ENCODE data around the gene FEM1A.
"Not testable (repeated sequence)": the region's sequence is repeated elsewhere in the genome, so short reads cannot be mapped to it uniquely, and the experiment has no call there.

FEM1A gene

DNA sequence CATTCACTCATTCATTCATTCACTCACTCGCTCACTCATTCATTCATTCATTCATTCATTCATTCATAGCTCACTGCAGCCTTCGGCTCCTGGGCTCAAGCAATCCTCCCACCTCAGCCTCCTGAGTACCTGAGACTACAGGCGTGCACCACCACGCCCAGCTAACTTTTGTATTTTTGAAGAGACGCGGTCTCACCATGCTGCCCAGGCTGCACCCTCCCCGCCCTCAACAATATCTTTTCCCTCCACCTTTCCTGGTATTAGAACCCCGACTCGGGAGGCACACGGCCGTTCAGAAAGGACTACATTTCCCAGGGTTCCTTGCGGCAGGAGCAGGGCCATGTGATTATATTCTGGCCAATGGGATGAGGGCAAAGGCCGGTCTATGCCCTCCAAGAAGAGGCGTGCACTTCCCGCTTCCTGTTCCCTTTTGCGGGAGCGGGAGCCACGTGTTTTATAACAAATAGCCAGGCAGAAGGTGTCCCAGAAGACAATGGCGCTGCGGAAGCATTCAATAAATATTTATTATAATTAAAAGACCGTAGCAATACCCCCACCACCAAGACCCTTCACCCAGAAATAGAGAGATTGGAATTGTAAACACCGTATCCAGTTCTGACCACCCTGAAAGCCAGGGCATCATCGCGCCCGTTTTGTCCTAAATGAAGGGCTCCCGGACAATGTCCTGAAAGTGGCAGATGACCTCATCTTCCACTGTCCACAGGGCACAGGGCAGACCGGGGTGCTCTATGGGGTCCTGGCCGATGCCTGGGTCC lies 24.1 kb downstream of the FEM1A start:
- peak; percentile 80 to 85 for DNase-seq

DNA sequence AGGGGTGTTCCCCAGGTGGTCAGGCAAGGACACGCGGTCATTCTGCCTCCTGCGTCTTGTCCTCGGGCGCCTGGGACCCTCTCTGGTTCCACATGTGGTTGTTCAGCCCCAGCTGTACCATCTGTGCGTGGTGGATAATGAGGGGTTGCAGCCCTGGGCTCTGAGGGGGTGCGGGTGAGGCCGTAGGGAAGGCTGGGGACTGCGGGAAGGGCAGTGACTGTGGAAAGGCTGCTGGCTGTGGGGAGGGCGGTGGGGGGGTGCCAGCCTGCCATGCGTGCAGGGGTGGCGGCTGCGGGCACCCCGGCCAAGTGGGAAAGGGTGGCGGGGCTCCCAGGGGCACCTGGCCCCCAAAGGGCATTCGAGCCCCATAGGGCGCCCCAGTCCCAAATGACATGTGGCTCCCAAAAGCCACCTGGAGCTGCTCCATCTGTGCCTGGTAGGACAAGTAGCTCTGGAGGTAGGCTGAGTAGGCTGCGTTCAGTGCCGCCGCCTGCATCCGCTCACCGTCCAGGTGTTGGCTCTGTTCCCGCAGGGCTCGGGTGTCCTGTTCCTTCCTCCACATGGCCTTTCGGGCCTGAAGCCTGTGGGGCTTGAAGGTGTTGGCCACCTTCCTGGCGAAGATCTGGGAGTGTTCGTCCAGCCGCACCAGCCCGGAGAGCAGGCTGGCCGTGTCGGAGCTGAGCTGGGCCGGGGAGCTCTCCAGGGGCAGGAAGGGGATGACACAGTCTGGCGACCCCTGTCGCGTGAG lies 24.8 kb downstream of the FEM1A start:
- no peak for DNase-seq

DNA sequence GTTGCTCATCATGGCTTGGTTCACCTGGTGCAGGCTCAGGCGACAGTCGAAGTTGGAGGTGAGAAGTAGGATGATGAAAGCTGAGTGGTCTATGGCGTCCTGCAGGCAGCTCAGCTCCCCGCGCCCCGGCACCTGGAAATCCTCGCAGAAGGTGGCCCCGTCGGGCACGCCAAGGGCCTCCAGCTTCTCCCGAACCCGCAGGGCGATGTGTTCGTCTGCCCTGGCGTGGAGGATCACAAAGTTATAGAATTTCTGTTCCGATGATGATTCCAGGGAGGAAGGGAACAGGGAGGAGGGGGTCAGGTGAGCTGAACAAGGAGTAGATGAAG lies 25.4 kb downstream of the FEM1A start:
- no peak for DNase-seq

DNA sequence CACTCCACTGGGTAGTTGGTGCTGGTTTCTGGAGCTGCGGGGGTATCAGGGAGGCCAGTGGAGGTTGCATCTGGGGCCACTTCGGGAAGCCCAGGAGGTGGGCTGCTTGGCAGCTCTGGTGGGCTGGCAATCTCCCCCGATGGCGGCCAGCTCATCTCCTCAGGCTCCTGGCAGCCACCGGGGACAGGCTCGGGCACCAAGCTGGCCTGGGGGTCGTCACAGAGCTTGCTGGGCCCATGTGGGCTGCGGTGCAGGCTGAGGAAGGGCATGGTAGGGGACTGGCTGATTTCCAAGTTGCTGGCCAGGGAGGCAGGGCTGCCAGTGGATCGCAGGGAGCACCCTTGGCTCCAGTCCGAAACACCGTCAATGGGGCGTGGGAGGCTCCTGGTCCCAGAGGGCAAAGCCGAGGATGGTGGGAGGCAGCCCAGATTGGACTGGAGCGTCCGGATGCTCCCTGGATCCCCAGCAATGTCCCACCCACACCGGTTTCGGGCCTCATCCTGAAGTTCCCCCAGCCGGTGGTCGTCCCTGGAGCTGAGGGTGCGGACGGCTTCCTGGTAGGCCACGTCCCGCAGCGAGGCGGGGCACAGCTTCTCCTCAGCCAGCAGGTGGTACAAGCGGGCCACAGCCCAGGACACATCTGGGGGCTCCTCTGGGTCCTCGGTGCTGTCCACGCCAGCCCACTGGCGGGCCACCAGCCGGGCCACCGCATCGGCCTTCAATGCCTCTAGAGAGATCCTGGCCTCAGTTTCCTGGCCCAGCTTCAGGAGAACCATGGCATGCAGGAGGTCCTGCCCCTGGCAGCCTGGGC lies 26.1 kb downstream of the FEM1A start:
- DNase-seq: no peak

DNA sequence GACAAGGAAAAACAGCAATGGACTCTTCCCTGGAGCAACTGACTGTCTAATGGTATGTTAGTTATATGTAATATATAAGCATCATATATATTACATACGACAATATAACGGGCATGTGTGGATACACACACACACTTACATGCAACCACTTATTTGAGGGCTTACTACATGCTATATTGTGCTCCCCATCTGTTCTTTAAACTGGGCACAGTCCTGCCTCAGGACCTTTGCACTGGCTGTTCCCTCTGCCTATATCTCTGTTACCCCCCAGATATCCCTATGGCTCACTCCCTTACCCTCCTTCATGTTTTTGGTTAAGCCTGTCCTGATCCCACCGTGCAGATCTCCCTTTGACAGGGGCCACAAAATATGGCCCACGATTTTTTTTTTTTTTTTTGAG lies 29.7 kb downstream of the FEM1A start:
- DNase-seq: no peak

DNA sequence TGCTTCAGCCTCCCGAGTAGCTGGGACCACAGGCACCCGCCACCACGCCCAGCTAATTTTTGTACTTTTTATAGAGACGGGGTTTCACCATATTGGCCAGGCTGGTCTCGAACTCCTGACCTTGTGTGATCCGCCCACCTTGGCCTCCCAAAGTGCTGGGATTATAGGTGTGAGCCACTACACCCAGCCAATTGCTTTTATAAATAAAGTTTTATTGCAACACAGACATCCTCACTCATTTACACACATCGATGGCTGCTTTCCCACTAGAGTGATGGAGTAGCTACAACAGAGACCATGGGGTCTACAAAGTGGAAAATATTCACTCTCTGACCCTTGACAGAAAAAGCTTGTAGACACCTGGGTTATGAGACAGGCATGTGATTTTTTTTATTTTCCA lies 30.8 kb downstream of the FEM1A start:
- not testable (repeated sequence) for DNase-seq

DNA sequence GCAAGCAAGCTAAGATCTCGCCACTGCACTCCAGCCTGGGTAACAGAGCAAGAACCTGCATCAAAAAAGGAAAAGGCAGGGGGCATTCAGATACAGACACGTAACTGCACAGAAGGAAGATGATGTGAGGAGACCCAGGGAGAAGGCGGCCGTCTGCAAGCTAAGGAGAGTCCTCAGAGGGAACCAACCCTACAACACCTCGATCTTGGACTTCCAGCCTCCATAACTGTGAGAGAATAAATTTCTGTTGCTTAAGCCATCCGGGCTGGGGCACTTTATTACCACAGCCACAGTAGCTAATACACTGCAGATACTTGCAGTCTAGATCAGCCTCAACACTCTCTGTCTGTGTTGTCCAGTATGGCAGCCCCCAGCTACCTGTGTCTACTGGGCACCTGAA lies 32.0 kb downstream of the FEM1A start:
- DNase-seq: no peak

DNA sequence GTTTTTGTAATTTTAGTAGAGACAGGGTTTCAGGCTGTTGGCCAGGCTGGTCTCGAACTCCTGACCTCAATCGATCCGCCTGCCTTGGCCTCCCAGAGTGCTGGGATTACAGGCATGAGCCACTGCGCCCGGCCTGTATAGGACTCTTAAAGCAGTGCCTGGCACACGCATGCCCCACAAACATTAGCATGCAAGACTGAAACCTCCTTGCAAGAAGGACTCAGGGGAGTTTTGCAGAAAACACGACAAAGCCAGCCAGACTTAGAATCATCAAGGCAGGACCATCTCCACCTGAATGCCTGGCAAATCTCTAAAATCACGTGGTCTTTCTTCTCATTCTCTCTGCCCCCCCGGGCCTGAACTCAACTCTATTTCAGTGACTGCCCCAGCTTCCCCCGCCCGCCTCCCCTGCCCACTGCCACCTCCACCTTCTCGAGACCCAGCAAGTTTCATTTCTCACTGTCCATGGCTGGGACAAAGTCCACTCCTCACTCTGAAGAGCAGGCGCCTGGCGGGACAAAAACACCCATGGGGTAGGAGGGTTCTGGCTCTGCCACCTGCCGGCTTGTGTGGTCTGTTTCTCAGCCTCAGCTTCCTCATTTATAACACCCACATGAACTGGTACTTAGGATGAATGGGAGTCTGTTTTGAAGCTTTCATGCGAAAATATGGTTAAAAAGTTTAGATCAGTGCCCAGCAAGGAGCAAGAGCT lies 37.6 kb downstream of the FEM1A start:
- no peak for DNase-seq

DNA sequence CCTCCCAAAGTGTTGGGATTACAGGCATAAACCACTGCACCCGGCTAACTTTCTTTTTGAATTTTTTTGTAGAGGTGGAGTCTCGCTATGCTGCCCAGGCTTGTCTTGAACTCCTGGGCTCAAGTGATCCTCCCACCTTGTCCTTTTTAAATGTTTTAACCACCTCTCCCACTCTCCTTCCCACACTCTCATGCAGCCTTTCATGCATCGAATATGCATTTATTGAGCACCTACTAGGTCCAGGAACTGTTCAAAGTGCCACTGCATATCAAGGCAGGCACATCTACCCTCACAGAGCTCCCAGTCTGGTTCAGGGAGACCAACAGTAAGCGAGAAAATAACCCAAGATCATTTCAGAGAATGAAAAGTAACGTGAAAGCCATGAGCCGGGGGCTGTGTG lies 38.8 kb downstream of the FEM1A start:
- no peak for DNase-seq

DNA sequence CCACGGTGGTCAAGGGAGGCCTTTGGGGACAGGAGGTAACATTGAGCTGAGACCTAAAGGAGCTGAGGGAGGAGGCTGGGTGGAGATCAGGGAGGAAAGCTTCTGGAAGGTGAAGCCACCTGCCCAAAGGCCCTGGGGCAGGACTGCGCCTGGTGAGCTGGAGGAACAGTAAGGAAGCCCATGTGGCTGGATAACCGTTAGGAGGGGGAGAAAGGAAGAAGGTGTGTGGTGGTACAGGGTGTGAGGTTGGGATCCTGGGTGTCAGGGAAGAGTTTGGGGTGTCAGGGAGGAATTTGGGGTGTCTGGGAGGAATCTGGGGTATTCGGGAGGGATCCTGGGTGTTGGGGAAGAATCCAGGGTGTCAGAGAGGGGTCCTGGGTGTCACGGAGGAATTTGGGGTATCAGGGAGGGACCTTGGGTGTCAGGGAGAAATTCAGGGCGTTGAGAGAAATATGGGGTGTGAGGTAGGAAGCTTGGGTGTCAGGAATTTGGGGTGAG lies 39.3 kb downstream of the FEM1A start:
- DNase-seq: no peak

DNA sequence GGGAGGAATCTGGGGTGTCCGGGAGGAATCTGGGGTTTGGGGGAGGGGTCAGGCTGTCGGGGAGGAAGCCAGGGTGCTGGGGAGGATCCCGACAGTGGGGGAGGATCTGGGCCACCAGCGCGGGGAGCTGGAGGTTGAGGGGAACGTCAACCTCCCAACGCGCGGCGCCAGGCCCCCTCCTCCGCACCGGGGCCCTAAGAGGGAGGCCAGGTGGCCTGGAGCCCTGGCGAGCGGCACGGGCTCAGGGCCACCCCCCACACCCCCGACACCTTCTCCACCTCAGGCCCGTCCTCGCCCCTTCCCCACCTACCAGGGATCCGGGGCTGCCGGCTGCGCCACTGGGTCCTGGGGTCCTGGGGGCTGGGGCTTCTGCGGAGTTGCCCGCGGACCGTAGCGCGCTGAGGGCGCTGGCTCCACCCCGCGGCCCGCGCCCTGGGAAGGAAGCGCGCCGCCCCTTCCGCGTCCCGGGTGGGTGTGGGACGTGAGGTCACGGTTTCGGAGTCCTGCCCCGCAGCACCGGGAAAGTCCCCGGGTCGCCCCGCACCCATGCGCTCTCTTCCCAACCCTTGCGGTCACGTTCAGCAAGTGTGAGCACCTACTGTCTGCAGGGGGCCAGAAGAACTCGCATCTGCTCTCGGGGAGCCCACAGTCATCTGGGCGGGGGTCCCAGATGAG lies 39.9 kb downstream of the FEM1A start, which contains the start of gene TICAM1:
Gene TICAM1, minus strand, starts transcription at position 409 of the 675 bp plus-strand sequence. CDS start 13,335 bp downstream, outside the sequence.
- DNase-seq: peak; percentile 81 to 86

DNA sequence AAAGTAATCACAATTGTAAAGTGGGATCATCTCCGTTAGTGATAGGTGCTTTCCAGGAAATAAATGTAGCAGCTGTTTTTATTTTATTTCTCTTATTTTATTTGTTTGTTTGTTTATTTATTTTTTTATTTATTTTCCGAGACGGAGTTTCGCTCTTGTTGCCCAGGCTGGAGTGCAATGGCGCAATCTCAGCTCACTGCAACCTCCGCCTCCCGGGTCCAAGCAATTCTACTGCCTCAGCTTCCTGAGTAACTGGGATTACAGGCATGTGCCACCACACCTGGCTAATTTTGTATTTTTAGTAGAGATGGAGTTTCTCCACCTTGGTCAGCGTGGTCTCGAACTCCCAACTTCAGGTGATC lies 40.4 kb downstream of the FEM1A start:
- DNase-seq: not testable (repeated sequence)

DNA sequence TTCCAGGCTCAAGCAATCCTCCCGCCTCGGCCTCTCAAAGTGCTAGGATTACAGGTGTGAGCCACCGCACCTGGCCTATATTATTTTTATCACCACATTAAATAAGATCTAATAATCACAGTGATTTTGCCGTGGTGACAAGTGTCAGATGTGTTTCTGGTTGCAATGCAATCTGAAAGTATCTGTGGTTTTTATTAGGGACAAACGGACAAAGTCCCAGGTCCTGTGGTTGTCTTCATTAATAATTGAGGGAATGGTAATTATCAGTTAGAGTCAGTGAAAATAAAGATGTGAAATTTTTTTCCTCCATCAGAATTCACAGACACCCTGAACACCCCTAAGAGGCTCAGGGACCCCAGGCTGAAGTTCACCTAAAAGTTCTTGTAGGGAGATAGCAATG lies 41.2 kb downstream of the FEM1A start:
- no peak for DNase-seq

DNA sequence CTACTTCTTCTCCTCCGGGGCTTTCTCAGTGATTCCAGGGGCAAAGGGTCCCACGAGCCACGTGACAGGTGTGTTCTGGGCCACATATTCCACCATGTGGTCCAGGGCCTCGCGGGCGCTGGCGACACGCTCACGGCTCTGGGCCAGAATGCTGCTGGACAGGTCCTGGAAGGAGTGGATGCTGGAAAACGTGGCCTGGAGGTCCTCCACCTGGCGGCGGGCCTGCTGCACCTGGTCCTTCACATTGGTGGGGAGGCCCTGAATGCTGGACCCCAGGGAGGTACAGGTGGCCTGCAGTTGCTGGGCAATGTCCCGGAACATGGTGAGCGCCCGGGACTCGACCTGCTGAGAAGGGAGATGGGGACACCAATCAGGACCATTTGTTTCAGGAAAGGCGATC lies 47.7 kb downstream of the FEM1A start:
- DNase-seq: no peak

DNA sequence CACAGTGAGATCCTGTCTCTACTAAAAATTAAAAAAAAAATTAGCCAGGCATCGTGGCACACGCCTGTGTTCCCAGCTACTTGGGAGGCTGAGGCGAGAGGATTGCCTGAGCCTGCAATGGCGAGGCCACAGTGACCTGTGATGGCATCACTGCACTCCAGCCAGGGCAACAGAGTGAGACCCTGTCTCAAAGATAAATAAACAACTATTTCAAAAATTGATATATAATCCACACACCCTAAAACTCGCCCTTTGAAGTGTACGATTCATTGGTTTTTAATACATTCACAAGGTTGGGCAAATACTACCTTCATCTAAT lies 52.1 kb downstream of the FEM1A start:
- DNase-seq: no peak

DNA sequence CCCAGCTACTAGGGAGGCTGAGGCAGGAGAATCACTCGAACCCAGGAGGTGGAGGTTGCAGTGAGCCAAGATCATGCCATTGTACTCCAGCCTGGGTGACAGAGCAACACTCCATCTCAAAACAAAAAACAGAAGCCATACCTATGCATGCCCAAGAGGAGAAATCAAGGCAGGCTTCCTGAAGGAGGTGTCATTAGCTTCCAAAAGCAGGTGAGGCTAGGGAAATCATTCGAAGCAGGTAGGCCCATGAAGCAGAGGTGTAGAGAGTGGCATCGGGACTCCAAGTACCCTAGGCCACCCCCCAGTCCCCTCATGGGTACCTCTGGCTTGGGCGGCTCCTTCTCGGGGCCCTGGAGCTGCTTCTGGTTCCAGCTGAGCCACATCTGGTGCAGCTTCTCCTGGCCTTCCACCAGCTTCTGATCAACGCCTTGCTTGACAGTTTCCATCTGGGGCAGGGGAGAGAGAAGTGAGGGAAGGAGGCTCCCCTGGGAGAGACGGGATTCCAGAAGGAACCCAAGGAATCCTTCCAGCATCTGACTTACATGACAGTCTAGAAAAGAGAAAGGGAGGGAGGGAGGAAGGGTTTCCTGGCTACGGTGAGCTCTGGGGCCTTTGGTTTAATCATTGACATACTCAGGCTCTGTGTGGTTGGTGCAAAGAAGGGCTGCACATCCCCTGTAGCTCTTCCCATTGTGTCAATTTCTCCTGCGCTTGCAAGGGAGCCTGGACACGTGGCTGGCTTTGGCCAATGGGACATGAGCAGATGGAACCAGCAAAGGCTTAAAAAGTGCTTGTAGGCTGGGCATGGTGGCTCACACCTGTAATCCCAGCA lies 53.0 kb downstream of the FEM1A start:
- no peak for DNase-seq

DNA sequence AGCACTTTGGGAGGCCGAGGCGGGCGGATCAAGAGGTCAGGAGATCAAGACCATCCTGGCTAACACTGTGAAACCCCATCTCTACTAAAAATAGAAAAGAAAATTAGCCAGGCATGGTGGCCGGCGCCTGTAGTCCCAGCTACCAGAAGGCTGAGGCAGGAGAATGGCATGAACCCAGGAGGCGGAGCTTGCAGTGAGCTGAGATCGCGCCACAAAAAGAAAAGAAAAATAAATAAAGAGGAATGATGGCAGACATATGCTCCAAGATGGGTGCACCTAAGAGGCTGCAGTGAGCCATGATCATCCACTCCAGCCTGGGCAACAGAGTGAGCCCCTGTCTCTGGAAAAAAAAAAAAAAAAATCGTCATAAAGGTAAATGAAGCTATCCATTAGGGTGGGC lies 54.4 kb downstream of the FEM1A start:
- DNase-seq: not testable (repeated sequence)

DNA sequence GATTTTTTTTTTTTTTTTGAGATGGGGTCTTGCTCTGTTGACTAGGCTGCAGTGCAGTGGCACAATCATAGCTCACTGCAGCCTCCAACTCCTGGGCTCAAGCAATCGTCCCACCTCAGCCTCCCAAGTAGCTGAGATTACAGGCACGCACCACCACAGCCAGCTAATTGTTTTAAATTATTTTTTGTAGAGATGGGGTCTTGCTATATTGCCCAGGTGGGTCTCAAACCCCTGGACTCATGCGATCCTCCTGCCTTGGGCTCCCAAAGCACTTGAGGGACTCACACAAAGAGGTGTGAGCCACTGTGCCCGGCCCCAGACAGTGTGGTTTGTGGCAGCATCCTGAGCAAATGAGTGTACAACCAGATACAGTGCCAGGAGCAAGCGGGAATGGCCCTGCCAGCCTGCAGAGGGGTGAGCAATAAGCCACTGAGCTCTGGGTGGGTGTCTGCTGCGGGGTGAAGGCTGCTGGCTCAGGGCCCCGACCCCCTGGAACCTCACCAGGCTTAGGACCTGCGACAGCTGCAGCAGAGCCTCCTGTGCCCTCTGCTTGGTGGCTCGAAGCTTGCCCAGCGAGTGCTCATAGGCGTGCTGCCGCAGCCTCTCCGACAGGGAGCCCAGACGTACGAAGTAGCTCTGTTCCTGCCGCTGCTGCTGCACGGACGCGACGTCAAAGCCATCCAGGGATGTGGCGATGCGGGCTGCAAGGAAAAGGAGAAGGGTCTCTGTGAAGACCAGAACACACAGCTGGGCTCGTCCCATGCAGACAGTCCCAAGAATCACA lies 55.8 kb downstream of the FEM1A start:
- DNase-seq: no peak

DNA sequence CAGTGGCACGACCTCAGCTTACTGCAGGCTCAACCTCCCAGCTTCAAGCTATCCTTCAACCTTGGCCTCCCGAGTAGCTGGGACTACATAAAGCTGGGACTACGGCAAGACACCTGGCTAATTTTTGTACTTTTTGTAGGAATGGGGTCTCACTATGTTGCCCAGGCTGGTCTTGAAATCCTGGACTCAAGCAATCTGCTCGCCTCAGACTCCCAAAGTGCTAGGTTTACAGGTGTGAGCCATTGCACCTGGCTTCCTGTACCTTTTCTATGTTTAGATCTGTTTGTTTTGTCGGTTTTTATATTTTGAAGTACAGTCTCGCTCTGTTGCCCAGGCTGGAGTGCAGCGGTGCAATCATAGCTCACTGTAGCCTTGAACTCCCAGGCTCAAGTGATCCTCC lies 57.5 kb downstream of the FEM1A start:
- DNase-seq: no peak
